Stimulated activated CD4-positive, alpha-beta T cell treated with anti-CD3 and anti-CD28 coated beads, Interleukin-4, amount 100 ng/mL, for 4 hours (primary cell): Measurements from ENCODE around the gene KRTAP12-2.
"Not testable (repeated sequence)": the region's sequence is repeated elsewhere in the genome, so short reads cannot be mapped to it uniquely, and the experiment has no call there.

Experiments
- DNase-seq, 2 experiments: peaks; one replicate each; pipeline ENCODE4 v3.0.0-alpha.2; 2020

KRTAP12-2 gene

DNA sequence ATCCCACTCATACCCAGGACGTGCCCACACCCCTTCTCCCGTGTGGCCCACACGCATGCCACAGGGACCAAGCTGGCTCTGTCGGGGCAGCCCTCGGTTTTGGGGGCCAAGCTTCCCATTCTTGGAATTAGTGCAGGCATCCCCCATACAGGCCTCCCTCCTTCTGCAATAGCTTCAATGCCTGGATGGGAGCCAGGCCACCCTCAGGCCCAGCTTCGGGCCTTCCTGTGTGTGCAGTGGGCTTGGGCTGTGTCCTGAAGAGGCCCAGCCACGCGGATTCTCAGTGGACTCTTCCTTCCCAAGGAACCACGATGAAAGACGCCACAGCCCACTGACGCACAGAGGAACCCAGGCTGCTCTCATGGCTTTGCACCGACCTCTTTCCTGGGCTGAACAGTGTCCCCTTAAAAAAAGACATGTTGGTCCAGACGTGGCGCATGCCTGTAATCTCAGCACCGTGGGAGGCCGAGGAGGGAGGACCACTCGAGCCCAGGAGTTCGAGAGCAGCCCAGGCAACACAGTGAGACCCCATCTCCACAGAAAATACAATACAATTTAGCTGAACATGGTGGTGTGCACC is 17.1 kb downstream of the KRTAP12-2 start:
- no peak for DNase-seq

DNA sequence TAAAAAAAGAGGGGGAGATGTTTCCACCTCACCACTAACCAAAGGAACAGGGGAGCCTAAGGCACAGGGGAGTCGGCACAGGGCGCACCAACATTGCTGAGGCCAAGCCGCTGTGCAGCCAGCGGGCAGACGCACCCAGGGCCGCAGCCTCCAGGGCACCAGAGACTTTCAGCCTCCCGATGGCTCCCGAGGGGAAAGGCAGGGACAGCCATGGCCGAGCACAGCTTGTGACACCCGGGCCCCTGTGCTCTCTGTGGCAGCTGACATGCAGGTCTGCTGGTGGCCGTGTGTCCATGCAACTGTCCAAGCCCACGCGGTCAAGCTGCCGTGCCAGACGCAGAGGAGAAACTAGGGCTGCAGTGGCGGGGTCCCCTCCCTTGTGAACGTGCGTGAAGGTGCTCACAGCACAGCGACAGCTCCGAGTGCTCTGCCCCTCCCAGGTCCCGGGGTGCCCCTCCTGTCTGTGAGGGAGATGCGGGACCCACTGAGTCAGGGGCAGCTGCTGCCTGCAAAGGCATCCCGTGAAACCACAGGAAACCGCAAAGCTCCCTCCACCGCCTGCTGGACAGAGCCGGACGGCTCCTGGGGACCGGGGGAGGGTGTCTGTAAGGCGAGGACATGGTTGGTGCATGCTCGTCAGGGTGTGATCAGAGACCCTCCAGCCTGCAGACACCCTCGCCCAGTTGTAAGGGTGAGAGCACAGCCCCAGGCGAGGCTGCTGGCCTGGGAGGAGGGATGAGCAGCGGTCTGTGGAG is 18.0 kb downstream of the KRTAP12-2 start:
- DNase-seq: no peak

DNA sequence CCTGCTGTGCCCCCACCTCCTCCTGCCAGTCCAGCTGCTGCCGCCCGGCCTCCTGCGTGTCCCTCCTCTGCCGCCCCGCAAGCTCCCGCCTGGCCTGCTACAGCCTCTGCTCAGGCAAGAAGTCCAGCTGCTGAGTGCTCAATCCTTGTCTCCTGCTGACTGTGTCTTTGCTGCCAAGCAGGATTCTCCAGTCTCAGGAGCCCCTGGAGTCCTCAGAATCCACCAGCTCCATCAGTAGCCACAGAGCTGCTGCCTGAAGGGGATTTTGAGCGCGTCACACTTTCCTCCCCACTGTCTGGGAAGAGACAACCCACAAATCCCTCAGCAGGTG is 19.5 kb downstream of the KRTAP12-2 start:
- no peak for DNase-seq

DNA sequence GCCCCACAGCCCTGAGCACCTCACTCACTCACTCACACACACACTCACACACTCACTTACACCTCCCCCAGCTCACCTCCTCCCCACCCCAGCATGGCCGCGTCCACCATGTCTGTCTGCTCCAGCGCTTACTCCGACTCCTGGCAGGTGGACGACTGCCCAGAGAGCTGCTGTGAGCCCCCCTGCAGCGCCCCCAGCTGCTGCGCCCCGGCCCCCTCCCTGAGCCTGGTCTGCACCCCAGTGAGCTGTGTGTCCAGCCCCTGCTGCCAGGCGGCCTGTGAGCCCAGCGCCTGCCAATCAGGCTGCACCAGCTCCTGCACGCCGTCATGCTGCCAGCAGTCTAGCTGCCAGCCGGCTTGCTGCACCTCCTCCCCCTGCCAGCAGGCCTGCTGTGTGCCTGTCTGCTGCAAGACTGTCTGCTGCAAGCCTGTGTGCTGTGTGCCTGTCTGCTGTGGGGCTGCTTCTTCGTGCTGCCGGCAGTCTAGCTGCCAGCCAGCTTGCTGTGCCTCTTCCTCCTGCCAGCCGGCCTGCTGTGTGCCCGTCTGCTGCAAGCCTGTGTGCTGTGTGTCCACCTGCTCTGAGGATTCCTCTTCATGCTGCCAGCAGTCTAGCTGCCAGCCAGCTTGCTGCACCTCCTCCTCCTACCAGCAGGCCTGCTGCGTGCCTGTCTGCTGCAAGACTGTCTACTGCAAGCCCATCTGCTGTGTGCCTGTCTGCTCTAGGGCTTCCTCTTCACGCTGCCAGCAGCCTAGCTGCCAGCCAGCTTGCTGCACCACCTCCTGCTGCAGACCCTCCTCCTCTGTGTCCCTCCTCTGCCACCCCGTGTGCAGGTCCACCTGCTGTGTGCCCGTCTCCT is 20.1 kb downstream of the KRTAP12-2 start, which contains the start of gene KRTAP10-11:
Gene KRTAP10-11, plus strand, starts transcription at position 49 of the 856 bp plus-strand sequence. Its CDS starts 45 bp downstream, at position 94.
- not testable (repeated sequence) for DNase-seq

DNA sequence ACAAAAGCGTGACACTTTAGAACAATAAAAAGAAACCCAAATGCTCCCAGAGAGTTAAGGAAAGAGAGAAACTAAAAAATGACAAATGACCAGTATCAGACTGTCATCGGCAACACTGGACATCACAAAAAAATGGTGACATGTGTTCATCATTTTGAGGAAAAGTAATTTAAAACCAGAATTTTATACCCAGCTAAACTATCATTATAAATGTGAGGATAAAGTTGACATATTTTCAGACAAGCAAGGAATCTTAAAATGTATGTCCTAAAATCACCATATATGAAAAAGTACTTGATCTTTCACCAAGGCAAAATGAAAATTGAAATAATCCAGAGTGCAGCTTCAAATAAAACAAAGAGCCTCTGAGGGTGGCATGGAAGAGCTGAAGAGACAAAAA is 21.8 kb downstream of the KRTAP12-2 start:
- no peak for DNase-seq

DNA sequence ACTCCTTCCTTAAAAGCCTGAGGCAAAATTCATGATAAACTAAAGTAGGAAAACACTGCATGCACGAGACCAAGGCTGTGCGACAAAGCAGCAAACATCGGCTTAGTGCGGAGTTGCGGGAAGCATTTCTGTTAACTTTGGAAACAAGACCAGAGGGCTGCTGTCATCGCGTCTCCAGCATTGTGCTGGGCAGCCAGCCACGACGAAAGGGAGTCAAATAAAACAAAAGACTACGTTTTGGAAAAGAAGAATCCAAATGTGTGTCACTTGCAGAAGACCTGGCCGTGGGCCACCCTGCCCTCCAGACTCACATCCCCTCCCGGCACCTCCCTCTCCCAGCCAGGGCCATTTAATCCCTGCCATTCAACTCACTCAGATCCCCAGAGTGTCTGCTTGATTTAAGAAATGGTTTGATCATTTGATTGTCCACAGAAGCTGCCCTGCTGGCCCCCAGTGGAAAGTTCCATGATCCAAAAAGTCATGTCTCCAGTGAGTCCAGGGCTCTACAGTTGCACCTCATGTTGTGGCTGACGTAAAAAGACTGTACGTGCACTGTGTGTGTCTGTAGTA is 22.9 kb downstream of the KRTAP12-2 start:
- DNase-seq: no peak

DNA sequence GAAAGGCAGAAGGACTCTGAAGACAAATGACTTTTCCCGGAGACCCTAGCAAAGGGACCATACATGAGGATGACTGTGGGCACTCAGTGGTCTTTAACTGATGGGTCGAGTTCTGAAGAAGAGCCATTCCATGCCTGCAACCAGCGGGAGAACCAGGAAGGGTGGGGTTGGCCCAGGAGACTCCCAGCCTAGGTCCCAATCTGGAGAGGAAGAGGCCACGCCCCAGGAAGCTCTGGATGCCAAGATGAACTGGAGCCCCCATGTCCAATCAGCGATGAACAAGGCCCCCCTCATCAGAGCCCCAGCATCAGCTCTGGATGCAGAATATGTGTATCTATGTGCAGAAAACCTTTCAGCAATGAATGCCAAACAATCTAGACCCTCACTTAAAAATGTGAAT is 26.0 kb downstream of the KRTAP12-2 start:
- DNase-seq: no peak

DNA sequence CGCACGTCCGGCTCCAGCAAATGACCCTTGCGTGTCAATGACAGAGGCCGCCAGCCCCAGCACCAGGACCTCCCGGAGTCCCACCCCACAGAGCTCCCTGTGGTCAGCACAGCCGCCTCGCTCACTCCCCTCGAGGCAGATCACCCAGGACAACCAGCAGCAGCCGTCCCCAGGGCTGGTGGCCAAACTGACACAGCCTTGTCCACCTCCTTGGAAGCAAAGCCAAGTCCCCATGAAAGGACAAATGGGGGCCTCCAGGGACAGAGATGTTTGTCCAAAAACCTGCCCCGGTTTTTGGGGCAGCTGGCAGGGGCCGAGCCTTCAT is 27.4 kb downstream of the KRTAP12-2 start:
- no peak for DNase-seq

DNA sequence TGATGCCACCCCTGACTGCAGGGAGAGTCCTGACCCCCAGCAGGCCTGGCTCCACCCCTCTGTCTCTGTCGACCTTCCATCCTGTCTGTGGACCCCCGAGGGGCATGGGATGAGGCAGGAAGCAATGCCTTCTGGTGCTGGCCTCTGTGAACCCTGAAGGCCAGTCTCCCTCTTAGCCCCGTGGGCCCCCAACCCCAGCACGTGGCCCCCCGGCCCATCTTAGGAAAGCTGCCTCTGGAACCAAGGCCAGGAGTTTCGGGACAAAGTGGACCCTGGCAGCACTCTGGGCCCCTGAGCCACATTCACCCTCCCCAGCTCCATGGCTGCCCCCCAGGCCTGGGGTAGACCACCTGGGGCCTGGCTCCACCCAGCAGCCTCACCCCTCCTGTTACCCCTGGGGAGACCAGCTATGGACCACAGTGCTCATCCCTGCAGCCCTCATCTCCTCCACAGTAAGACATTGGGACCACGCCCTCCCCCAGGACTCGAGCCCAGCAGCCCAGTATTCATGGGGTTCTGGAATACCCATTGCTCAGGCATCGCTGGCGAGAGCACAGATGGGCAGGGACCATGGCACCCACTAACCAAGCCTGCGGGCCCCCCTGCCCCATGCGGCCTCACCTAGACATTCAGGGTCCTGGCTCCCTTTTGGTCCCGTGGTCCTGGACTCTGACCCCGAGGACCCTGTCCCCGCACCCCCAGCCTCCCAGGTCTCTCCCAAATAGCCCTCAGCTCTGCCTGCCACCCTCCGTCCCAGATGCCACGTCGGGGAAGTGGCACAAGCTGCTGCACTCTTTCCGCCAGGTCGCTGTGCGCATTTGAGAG is 28.0 kb downstream of the KRTAP12-2 start:
- DNase-seq: not testable (repeated sequence)

DNA sequence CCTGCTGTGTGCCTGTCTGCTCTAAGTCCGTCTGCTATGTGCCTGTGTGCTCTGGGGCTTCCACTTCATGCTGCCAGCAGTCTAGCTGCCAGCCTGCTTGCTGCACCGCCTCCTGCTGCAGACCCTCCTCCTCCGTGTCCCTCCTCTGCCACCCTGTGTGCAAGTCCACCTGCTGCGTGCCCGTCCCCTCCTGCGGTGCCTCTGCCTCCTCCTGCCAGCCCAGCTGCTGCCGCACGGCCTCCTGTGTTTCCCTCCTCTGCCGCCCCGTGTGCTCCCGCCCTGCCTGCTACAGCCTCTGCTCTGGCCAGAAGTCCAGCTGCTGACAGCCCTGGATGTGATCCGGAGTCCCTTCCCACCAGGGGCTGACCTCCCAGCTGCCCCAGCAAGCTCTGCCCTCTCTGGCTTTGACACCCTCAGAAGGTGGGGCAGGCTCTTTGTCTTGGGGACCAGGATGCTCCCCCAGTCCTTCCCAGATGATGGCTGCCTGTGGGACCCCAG is 28.8 kb downstream of the KRTAP12-2 start:
- not testable (repeated sequence) for DNase-seq

DNA sequence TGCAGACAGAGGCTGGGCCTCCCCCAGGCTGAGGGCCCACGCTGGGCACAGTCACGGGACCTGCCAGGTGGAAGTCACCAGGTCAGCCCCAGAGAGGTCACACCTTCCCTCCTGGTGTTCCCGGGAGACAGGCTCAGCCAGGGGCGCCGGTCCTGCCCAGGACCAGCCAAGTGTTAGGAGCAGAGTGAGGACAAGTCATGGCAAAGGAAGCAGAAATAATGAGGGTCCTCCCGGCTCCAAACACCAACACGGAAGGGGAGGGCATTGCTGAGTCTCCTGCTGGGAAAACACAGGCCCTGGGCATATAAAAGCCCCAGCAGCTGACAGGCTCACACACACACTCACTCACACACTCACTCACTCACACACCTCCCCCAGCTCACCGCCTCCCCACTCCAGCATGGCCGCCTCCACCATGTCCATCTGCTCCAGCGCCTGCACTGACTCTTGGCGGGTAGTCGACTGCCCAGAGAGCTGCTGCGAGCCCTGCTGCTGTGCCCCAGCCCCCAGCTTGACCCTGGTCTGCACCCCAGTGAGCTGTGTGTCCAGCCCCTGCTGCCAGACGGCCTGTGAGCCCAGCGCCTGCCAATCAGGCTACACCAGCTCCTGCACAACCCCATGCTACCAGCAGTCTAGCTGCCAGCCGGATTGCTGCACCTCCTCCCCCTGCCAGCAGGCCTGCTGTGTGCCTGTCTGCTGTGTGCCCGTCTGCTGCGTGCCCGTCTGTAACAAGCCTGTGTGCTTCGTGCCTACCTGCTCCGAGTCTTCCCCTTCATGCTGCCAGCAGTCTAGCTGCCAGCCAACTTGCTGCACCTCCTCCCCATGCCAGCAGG is 29.5 kb downstream of the KRTAP12-2 start, which contains the start of gene KRTAP10-10:
Gene KRTAP10-10, plus strand, starts transcription at position 339 of the 833 bp plus-strand sequence. Its CDS starts 62 bp downstream, at position 401.
- no peak for DNase-seq

DNA sequence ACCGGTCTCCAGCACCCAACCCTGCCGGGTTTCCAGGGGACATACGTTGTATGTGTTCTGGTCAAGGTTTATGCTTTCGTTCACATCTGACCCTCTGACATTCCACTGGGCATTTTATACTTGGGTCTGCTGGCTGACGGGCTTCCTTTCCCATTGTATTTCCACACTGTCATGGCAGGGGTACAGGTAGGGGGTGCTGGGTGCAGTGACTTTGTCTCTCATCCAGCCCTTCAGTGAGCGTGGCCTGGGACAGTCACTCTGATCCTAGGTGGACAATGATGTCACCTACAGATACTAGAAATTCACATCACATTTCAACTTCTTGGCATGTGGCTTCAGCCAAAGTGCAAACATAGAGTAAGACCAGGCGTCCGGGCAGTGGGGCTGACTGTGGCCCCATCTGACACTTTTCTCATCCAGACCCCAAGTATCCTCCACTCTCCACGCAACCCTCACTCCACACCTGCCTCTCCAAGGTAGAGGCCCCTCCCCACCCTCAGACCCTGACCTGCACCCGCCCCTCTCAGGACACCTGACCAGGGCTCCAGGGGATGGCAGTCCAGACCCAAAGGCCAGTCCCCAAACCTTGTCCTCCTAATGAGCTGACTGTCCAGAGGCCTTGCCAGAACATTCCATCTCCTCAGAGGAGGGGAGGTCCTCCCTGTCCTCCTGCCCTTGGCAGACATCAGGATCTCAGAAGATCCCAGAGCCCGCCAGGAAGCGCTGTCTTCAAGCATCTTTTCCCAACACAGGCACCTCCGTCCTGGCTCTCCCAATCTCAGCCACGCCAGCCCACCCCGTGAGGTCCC is 30.3 kb downstream of the KRTAP12-2 start:
- no peak for DNase-seq

DNA sequence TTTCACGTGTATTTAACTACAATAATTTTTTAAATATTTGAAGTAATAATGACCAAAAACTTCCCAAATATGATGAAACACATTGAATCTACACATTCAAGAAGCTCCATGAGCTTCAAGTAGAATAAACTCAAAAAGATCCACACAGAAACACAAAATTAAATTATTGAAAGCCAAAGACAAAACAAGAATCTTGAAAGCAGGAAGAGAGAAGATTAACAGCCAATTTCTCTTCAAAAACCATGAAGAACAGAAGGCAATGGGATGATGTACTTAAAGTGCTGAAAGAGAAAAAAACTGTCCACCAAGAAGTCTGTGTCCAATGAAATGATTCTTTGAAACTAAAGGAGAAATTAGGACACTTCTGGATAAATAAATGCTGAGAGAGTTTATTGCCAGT is 34.7 kb downstream of the KRTAP12-2 start:
- DNase-seq: no peak

DNA sequence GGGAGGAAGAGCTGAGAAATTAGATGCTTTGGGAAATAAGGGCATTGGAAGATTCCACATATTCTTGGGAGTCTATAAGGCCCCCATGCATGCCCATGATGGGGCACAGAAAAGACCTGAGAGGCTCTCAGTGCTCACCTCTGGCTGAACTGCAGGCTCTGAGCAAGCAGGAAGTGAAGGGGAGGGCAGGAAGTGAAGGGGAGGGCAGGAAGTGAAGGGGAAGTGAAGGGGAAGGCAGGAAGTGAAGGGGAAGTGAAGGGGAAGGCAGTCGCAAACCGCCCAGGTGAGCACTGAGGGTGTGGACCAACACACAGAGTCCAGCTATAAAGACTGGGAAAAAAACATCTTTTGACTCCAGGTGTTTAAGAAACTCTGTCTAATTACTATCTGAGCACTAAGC is 36.3 kb downstream of the KRTAP12-2 start:
- no peak for DNase-seq

DNA sequence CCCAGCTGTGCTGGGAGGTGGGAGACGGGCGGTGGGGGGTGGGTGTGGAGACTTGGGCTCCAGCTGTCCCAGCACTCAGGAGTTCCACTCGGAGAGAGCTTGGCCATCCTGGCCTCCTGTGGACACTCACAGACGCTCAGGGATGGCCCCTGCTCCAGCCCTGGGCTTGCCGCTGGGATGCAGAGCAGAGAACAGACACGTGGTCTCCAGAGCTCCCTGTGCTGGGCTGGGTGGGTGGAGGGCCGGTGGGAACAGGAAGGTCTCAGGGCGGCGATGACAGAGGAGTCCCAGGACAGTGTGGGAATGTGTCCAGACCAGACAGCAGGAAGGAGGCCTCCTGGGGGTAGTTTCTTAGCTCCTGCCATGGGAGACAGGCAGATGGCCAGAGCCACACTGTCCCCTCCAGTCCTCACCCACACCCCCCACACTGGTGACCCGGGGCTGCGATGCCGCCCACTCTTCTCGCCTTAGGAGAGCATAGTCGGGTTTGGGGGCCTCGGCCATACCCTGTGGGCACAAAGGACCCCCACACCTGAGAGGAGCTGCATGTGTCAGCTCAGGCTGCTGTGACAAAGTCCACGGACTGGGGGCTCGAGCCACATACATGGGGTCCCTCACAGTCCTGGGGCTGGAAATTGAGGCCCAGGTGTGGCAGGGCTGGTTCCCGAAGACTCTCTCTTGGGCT is 37.9 kb downstream of the KRTAP12-2 start:
- no peak for DNase-seq

DNA sequence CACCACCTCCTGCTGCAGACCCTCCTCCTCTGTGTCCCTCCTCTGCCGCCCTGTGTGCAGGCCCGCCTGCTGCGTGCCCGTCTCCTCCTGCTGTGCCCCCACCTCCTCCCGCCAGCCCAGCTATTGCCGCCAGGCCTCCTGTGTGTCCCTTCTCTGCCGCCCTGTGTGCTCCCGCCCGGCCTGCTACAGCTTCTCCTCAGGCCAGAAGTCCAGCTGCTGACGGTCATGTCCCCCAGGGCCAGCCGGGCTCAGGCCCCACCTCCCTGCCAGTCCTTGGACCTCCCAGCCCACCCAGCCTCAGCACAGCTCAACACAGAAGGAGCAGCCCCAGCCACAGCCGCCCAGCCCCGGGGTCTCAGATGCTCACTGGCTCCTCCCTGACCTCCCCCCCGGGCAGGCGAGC is 38.9 kb downstream of the KRTAP12-2 start:
- DNase-seq: not testable (repeated sequence)

DNA sequence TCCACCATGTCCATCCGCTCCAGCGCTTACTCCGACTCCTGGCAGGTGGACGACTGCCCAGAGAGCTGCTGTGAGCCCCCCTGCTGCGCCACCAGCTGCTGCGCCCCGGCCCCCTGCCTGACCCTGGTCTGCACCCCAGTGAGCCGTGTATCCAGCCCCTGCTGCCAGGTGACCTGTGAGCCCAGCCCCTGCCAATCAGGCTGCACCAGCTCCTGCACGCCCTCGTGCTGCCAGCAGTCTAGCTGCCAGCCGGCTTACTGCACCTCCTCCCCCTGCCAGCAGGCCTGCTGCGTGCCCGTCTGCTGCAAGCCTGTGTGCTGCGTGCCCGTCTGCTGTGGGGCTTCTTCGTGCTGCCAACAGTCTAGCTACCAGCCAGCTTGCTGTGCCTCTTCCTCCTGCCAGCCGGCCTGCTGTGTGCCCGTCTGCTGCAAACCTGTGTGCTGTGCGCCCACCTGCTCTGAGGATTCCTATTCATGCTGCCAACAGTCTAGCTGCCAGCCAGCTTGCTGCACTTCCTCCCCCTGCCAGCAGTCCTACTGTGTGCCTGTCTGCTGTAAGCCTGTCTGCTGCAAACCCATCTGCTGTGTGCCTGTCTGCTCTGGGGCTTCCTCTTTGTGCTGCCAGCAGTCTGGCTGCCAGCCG is 39.4 kb downstream of the KRTAP12-2 start:
- DNase-seq: not testable (repeated sequence)

DNA sequence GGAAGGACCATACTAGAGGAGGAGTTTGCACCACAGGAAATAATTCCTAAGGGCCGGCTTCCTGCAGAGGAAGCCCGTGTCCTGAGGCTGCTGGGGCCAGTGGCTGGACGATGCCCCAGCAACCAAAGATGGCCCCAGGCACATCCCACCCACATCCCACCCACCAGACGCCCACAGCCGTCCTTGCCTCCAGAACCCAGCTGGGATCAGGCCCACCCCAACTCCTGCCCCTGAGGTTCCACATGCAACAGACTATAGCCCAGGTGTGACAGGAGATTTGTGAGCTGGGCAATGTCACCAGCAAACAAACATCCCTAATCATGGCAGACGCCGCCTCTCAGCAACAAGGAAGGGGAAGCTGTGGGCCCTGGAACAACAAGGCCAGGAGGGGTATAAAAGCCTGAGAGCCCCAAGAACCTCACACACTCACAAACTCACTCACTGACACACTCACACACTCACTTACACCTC is 40.0 kb downstream of the KRTAP12-2 start, which contains the start of gene KRTAP10-9:
Gene KRTAP10-9, plus strand, starts transcription at position 421 of the 471 bp plus-strand sequence. CDS start 79 bp downstream, outside the sequence.
- DNase-seq: no peak

DNA sequence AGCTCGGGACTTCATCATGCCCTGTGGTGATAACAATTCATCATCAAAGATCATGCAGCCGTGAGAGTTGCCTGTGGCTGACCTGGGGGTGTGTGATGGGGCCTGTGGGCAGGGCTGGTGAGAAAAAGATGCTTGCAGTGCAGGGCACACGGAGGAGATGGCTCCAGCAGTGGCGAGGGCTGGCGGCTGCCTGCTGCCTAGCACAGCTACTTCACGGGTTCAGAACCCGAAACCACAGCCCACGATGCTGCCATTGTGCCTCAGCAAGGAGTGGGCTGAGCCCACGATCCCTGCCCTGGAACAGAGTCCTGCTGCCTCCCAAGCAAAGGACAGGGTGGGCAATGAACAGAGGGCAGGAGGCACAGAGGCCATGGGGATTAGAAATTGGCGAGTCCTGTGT is 40.5 kb downstream of the KRTAP12-2 start:
- no peak for DNase-seq
